Measurements from ENCODE around the gene TMEM154.
A peak's percentile ranks its signal among the peaks of the same experiment; 100 is the strongest.

The TMEM154 gene

GRCh38 chr4:152679414-152680281, at the start of gene TMEM154:
Gene TMEM154, minus strand, starts transcription at chr4:152679997. Its CDS starts 64 bp downstream, at chr4:152679933.
- DNase-seq: peak; percentile 82

DNA sequence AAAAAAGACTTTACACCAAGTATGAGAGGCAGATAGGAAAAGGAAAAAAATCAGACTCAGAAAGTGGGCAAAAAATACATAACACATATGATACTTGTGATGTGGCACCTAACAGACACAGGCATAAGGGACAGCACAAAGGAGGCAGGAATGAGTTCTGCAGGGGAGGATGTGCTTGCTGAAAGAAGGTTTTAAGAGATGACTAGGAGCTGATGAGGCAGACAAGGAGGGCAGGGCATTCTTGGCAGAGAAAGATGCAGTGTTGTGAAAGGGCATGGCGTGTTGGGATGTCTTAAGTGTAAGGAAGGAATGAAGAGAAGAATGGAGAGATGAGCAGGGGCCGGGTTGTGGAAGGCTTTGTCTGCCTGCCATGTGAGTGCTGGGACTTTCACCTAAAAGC, 49.7 kb upstream of the TMEM154 start:
- DNase-seq: no peak

GRCh38 chr4:152728343-152728742, 48.5 kb upstream of the TMEM154 start:
- DNase-seq: no peak

- no peak for DNase-seq
Observed at GRCh38 chr4:152727784-152728183, 48.0 kb upstream of the TMEM154 start.

DNA sequence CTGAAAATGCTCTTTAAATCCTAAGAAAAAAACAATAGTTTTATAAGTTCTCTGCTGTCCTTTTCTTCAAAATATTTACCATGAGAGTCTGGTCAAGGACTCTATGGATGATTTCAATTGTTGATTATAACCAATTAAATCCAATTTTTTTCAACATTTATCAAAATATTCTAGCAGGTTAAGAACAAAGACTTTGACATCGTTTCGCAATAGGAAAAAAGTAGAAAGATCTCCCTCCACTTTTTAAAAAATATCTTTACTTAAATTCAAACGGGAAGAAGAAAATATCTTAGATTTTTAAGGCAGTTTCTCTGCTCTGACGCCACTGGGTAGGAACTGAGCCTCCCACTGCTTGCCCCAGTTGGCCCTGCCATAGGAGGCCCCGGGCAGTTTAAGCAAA, 44.7 kb upstream of the TMEM154 start:
- no peak for DNase-seq

DNA sequence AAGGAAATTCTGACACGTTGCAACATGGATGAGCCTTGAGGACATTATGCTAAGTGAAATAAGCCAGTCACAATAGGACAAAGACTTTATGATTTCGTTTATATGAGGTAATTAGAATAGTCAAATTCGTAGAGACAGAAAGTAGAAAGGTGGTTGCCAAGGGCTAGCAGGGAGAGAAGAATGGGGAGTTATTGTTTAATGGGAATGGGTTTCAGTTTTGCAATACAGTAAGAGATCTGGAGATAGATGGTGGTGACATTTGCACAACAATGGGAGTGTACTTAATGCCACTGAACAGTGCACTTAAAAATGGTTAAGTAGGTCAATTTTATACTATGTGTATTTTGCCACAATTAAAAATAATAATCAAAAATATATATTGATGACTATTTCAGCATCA, 43.4 kb upstream of the TMEM154 start:
- DNase-seq: no peak

DNA sequence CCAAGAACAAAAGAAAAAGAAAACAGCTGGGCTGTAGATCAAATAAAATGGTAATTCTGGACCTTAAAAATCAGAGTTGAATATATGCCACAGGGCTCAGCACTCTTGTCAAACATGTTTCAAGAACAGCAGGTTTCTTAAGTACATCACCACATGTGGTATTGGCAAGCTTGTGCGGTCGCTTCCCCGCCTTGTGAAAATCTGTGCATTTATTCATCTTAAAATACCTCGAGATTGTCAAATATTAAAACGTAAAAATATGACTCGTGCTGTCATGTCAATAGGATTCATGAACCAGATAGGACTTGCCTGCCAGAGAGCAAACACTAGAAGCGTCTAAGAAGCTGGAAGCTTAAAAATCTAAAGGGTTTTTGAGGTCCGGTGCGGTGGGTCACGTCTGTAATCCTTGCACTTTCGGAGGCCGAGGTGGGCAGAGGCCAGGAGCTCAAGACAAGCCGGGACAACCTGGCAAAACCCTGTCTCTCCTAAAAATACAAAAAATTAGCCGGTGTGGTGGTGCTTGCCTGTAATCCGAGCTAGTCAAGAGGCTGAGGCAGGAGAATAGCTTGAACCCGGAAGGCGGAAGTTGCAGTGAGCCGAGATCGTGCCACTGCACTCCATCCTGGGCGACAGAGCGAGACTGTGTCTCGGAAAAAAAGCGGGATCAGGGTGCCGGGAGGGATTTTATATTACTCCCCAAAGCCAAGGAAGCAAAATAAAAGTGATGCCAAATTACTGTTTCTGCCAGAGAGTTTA, 40.2 kb upstream of the TMEM154 start:
- no peak for DNase-seq

DNA sequence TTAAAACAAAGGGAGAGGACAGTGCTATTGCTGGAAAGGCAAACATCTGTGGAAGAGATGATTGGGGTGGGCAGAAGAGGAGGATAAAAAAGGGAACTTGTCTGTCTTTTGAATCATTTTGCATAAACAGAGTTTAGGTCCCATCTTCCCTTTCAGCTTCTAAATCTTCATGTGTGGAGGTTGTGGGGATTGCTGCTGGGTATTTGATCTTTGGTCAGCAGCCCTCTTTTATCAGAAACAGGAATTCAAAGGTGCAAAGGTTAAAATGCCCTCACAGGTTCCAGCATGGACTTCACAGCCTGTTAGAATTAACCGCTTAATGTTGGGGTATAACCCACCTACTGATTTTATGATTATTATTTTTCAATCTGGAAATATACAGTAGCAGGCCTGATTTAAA, 39.5 kb upstream of the TMEM154 start:
- no peak for DNase-seq

DNA sequence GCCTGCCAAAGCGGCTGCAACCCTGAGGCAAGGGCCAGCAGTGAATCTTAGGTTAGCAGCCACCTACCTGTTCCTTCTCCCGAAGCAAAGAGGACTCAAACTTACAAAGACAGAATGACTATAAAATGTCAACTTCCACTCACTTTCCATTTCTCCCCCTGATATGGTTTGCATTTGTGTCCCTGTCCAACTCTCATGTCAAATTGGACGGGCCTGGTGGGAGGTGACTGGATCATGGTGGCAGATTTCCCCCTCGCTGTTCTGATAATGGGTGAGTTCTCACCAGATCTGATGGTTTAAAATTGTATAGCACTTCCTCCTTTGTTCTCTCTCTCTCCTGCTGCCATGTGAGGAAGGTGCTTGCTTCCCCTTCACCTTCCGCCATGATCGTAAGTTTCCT, 35.3 kb upstream of the TMEM154 start:
- DNase-seq: no peak

- DNase-seq: no peak
Observed at GRCh38 chr4:152713951-152714705, 34.3 kb upstream of the TMEM154 start.

DNA sequence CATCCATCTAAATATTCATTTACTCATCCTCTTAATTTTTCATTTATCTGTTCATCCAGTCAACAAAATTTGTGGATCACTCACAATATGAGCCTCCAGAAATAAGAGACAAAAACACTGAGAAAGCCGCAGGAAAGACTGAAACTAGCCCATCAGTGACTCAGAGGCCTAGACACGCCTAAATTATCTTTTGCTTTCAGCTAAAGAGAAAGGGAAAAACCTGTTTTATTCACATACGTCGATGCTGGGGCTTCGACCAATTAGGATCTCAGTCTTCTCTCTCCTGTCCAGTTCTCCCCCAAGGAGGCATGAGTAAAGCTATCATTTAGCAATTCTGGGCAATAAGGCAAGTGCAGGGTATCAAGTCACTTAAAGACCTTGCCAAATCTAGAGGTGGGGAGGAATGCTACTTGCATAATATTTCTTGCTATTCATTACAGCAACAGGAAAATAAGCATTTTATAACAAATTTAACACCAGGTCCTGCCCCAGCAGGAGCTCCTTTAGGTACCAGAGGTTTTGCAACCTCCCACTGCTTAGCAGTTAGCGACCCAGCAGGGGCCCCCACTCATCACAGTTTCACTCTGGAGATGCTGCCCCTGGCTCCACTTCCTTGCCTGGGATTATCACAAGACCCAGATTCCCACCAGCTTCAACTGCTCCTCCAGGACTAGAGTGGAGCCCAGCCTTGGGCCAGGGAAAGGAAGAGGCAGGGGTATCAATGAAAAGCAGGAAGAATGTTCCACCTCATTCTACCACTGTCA, 30.1 kb upstream of the TMEM154 start:
- DNase-seq: no peak

- no peak for DNase-seq
Observed at GRCh38 chr4:152708796-152709195, 29.0 kb upstream of the TMEM154 start.

DNA sequence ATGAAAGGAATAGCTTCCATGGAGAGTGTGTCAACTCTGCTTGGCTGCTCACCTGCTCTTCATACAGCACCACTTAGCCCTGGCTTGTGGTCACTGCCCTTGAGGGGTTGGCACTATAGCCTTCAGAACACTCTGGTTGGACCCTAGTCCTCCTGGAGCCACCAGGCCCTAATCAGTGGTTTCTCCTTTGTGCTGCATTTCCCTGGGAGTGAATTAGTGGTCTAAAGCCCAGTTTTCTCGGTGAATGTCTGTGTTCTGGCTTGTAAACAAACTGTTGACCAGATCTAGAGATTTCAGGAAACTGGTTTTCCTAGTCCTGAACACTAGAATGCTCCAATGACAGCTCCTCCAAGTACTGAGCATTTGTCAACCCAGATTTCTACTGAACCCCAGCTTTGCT, 28.6 kb upstream of the TMEM154 start:
- no peak for DNase-seq

DNA sequence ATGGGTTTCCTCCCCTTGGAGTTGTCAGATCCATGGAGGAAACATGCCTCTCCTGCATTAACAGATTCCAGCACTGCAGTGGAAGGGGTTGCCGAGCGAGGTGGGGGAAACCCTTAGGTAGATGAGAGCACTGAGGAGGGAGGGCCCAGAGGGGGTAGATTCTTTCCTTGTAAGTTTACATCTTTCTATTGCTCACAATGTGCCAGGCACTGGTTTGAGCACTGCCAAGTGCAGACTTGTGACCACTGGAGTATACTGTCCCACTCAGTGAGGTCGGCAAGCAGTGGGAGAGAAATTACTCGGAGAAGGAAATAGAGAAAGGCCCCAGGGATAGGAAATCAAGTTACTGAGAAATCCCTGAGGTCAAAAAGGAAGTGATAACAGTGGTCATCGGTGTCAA, 27.8 kb upstream of the TMEM154 start:
- DNase-seq: no peak

- no peak for DNase-seq
Observed at GRCh38 chr4:152705903-152706302, 26.1 kb upstream of the TMEM154 start.

GRCh38 chr4:152704788-152705187, 25.0 kb upstream of the TMEM154 start:
- no peak for DNase-seq

DNA sequence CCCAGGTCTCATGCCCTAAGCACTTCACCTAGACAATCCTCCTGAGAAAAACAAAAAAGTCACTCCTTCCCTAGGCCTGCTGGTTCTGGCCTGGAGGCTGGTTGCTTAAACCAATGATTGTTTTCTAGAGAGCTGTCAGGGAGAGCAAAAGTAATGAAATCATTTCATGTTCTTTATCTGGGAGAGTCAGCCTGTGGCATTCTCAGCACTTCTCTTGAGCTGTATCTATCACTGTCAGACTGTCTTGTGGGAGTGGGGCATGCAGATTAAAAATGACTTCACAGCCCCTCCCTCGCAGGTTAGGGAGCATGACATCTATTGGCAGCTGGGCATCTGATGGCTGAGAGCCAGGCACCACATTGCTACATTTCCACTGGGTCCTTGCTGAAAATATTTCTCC, 20.4 kb upstream of the TMEM154 start:
- no peak for DNase-seq

- no peak for DNase-seq
Observed at GRCh38 chr4:152699313-152699712, 19.5 kb upstream of the TMEM154 start.

- DNase-seq: no peak
Observed at GRCh38 chr4:152698089-152698499, 18.3 kb upstream of the TMEM154 start.

- DNase-seq: no peak
Observed at GRCh38 chr4:152697284-152698088, 17.7 kb upstream of the TMEM154 start.

GRCh38 chr4:152696764-152697261, 17.0 kb upstream of the TMEM154 start:
- peak; percentile 60 for DNase-seq

DNA sequence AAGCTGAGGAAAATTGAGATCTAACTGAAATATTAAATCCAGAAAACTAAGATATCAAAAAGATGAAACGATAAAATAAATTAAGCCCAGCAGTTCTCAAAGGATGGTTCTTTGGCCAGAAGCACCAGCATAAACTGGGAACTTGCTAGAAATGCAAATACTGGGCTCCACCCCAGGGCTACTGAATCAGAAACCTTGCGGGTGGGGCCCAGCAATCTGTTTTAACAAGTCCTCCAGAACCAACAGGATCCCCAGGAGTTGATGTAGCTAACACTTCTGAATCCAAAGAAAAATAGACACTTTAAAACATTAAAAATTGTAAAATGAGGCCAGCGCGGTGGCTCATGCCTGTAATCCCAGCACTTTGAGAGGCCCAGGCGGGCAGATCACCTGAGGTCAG, 14.1 kb upstream of the TMEM154 start:
- DNase-seq: no peak
